ENCODE results near the gene PGF.

PGF gene

GRCh38 chr14:74981462-74981782, 26.0 kb upstream of the PGF start:
- H3K27ac ChIP-seq = no peak overlapping the region
- TF ChIP-seq, protein P1, sequence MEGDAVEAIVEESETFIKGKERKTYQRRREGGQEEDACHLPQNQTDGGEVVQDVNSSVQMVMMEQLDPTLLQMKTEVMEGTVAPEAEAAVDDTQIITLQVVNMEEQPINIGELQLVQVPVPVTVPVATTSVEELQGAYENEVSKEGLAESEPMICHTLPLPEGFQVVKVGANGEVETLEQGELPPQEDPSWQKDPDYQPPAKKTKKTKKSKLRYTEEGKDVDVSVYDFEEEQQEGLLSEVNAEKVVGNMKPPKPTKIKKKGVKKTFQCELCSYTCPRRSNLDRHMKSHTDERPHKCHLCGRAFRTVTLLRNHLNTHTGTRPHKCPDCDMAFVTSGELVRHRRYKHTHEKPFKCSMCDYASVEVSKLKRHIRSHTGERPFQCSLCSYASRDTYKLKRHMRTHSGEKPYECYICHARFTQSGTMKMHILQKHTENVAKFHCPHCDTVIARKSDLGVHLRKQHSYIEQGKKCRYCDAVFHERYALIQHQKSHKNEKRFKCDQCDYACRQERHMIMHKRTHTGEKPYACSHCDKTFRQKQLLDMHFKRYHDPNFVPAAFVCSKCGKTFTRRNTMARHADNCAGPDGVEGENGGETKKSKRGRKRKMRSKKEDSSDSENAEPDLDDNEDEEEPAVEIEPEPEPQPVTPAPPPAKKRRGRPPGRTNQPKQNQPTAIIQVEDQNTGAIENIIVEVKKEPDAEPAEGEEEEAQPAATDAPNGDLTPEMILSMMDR (conservative IDR thresholded peaks at IDR 0.05) = no peak
- no peak for TF ChIP-seq ZFX (IDR thresholded peaks at IDR 0.05)

- H3K27ac ChIP-seq = no peak overlapping the region
- TF ChIP-seq ZFX (IDR thresholded peaks at IDR 0.05) = no peak
- TF ChIP-seq, protein P1 (conservative IDR thresholded peaks at IDR 0.05) = no peak
Observed at GRCh38 chr14:74980731-74981461, 25.5 kb upstream of the PGF start.

DNA sequence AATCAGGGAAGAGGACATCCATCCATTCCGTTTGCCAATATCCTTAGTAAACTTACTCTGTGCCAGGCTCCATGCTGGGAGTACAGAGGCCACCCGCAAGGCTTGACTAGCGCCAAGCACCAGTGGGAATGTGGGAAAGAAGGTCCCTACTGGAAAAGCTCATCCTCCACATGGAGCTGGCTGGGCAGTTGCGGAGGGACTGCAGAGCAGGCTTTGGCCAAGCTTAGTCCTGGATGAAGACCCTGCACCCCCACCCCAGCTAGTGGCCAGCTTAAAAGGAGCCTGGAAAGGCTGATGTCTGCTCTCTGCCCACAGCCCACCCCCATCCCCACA, 25.0 kb upstream of the PGF start:
- TF ChIP-seq, protein P1 (conservative IDR thresholded peaks at IDR 0.05) = no peak
- no peak for TF ChIP-seq ZFX (IDR thresholded peaks at IDR 0.05)
- no peak overlapping the region for H3K27ac ChIP-seq

DNA sequence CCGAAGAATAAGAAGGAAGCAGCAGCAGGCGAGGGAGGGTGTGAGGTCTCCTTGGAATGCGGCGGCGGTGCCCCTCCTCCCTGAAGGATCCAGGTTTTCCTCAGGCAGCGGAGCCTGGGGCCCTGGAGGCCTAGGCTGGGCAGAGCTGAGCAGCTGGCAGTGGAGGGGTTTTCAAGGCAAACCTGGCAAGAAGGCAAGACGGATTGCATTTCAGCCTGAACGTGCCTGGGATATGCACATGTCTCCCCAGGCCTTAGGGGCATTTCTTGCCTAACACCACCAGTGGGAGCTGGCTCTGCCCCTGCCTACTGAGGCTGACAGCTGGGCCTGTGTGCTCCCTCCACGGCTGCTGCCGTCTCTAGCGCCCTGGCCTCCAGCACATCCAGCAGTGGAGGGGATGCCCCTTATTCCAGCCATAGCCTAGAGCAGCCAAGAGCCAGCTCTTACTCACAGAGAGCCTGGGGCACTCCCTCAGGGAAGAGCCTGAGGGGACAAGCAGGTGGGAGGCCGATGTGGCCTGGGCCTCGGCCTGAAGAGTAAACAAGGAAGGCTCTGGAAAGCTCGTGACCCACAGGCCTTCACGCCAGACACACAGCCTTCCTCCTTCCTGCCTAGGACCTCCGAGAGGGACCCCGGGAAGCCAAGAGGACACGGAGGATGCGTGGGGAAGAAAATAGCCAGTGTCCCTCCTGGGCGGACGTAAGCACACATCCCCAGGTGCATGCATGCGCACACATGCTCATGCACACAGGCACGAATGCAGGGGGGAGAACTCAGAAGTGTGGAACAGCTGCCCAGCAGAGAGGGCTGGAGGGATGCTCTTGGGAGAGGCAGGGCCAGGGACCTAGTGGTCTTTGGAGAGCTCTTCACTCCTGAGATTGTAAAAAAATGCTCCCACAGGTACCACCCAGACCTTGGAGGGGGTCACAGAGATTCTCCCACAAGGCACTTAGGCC, 24.3 kb upstream of the PGF start:
- no peak overlapping the region for H3K27ac ChIP-seq
- no peak; the same call in 1 of the 2 replicates for TF ChIP-seq ZFX (IDR thresholded peaks at IDR 0.05)
- TF ChIP-seq, protein P1 (conservative IDR thresholded peaks at IDR 0.05) = no peak

GRCh38 chr14:74979029-74979428, 23.6 kb upstream of the PGF start:
- H3K27ac ChIP-seq = no peak overlapping the region

DNA sequence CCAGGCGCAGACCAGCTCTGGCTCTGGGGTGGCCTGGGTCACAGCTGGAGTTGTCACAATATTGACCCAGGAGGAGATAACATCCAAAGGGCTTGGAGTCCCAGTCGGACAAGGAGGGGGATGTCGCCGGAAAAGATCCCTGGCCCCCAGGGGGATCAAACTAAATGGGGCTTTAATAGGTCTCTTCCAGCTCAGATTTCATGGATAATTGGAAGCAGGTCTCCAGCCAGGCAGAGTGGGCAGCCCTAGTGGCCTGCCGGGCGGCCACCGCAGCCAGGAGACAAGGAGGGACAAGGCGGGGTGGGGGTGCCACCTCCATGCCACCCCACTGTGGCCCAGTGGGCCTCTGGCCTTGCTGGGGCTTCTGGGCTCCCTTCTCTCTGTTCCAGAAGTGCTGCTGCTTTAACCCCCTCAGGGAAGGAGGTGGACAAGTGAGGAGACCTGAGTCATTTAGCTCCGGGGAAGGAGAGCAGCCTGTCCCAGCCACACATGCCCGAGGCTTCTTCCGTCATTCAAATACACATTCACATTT, 23.1 kb upstream of the PGF start:
- TF ChIP-seq ZFX (IDR thresholded peaks at IDR 0.05) = no peak
- TF ChIP-seq, protein P1 (conservative IDR thresholded peaks at IDR 0.05) = no peak
- H3K27ac ChIP-seq = no peak overlapping the region

More at GRCh38 chr14:74979029-74979428, 23.6 kb upstream of the PGF start:
- TF ChIP-seq, protein P1 (conservative IDR thresholded peaks at IDR 0.05) = no peak
- TF ChIP-seq ZFX (IDR thresholded peaks at IDR 0.05) = no peak

GRCh38 chr14:74977901-74978385, 22.5 kb upstream of the PGF start:
- no peak overlapping the region for H3K27ac ChIP-seq
- TF ChIP-seq, protein P1 (conservative IDR thresholded peaks at IDR 0.05) = no peak
- TF ChIP-seq ZFX (IDR thresholded peaks at IDR 0.05) = no peak
